Measurements from ENCODE around the gene PUS3.
A peak's percentile ranks its signal among the peaks of the same experiment; 100 is the strongest.

The PUS3 gene

GRCh38 chr11:125941619-125942611, 38.9 kb upstream of the PUS3 start:
- DNase-seq, result peak; percentile 39

GRCh38 chr11:125941267-125941618, 38.2 kb upstream of the PUS3 start:
- DNase-seq, result no peak

- DNase-seq, result no peak
These were observed 37.1 kb upstream of the PUS3 start for GRCh38 chr11:125940145-125940544.

- no peak for DNase-seq
These were observed 36.1 kb upstream of the PUS3 start for GRCh38 chr11:125939081-125939521.

GRCh38 chr11:125938418-125938817, 35.4 kb upstream of the PUS3 start:
- DNase-seq, result no peak

- DNase-seq, result no peak
These were observed 32.7 kb upstream of the PUS3 start for GRCh38 chr11:125935618-125936199.

- no peak for DNase-seq
These were observed 32.0 kb upstream of the PUS3 start for GRCh38 chr11:125935056-125935455.

- no peak for DNase-seq
These were observed 31.5 kb upstream of the PUS3 start for GRCh38 chr11:125934473-125934872.

GRCh38 chr11:125933030-125933813, 30.2 kb upstream of the PUS3 start:
- DNase-seq, result no peak

- DNase-seq, result no peak
These were observed 29.3 kb upstream of the PUS3 start for GRCh38 chr11:125932301-125932700.

GRCh38 chr11:125931668-125932067, 28.7 kb upstream of the PUS3 start:
- no peak for DNase-seq

GRCh38 chr11:125931116-125931515, 28.1 kb upstream of the PUS3 start:
- no peak for DNase-seq

- DNase-seq, result no peak
These were observed 27.1 kb upstream of the PUS3 start for GRCh38 chr11:125930076-125930450.

GRCh38 chr11:125929445-125930075, 26.6 kb upstream of the PUS3 start:
- DNase-seq, result no peak

- no peak for DNase-seq
These were observed 23.7 kb upstream of the PUS3 start for GRCh38 chr11:125926682-125927081.

GRCh38 chr11:125925804-125926203, 22.8 kb upstream of the PUS3 start:
- no peak for DNase-seq

- DNase-seq, result no peak
These were observed 22.3 kb upstream of the PUS3 start for GRCh38 chr11:125925247-125925740.

GRCh38 chr11:125924384-125925007, 21.5 kb upstream of the PUS3 start:
- DNase-seq, result no peak

GRCh38 chr11:125923633-125924032, 20.6 kb upstream of the PUS3 start:
- DNase-seq, result no peak

- DNase-seq, result peak; percentile 66
These were observed 20.1 kb upstream of the PUS3 start for GRCh38 chr11:125923012-125923579.

GRCh38 chr11:125922156-125922555, 19.1 kb upstream of the PUS3 start:
- no peak for DNase-seq

- no peak for DNase-seq
These were observed 18.0 kb upstream of the PUS3 start for GRCh38 chr11:125921042-125921441.
